Heart left ventricle (tissue), 16 donors: ENCODE data around the gene BEND2. TPM values are rescaled to one million over a fixed set of nuclear protein-coding genes. Genes with fewer than 3 reads are reported as not detected.
A peak's percentile ranks its signal among the peaks of the same experiment; 100 is the strongest.

Experiments used
- ATAC-seq, 4 donors: fragments of 200-7000 bp; cut with Tn5 transposase; one replicate each; pipeline ENCODE4 v1.9.1; 2020 to 2022; ENCODE audit warnings: moderate library complexity in 4 of 4, mild to moderate bottlenecking in 3 of 4, moderate number of reproducible peaks in 1 of 4
- DNase-seq, 5 donors: peaks; one replicate each; pipeline ENCODE4 v3.0.0-alpha.2; 2020
- H3K27ac ChIP-seq, 12 donors: fragments of 200-600 bp; sonication (generic) in 4 of 12; one replicate each; pipeline versions ENCODE4 v1.5.0 to v1.8.0; 2016 to 2022; ENCODE audit warnings: mild to moderate bottlenecking in 2 of 12
- H3K27me3 ChIP-seq, 9 donors: fragments of 200-600 bp; sonication (generic) in 2 of 9; one replicate each; pipeline versions ENCODE4 v1.5.1 to v1.8.0; 2016 to 2022; ENCODE audit warnings: mild to moderate bottlenecking in 3 of 9
- H3K36me3 ChIP-seq, 9 donors: fragments of 200-600 bp; sonication (generic) in 2 of 9; one replicate each; pipeline versions ENCODE4 v1.5.0 to v1.8.0; 2018 to 2022; ENCODE audit warnings: mild to moderate bottlenecking in 2 of 9
- H3K4me1 ChIP-seq, 12 donors: fragments of 200-600 bp; sonication (generic) in 4 of 12; one replicate each; pipeline versions ENCODE4 v1.5.0 to v1.8.0; 2016 to 2022; ENCODE audit warnings: mild to moderate bottlenecking in 3 of 12
- H3K4me3 ChIP-seq, 12 donors: fragments of 200-600 bp; sonication (generic) in 4 of 12; one replicate each; pipeline versions ENCODE4 v1.5.0 to v1.8.0; 2017 to 2022; ENCODE audit warnings: mild to moderate bottlenecking in 9 of 12, moderate library complexity in 4 of 12
- H3K9me3 ChIP-seq, 12 donors: fragments of 200-600 bp; sonication (generic) in 4 of 12; one replicate each; pipeline versions ENCODE4 v1.5.0 to v1.8.0; 2016 to 2022; ENCODE audit warnings: mild to moderate bottlenecking in 1 of 12
- POLR2A ChIP-seq, 2 donors: fragments of 450-650 bp; IDR thresholded peaks; one replicate each; pipeline ENCODE4 v1.6.1; 2017; ENCODE audit warnings: antibody characterized with exemption in 2 of 2, mild to moderate bottlenecking in 2 of 2, moderate library complexity in 2 of 2
- WGBS, 4 donors: extraction: QIAGEN DNeasy Blood & Tissue Kit in 2 of 4; methylation state at CpG; one replicate each; pipeline versions ENCODE4 v1.1.5 to v1.1.7; 2013 to 2018; 5-methylcytosine and 5-hydroxymethylcytosine counted together
- intact Hi-C, 10 donors: fragments of 100-400 bp; cut with DNase I; formaldehyde crosslinking; loops; one replicate each; pipeline versions ENCODE4 v1.11.1 to v1.14.2; 2022
- polyA plus RNA-seq, 2 donors: library from polyadenylated mRNA; stranded (reverse); fragments of 200-250 nt; gene quantifications; one replicate each; pipeline ENCODE4 v1.2.3, GENCODE V29; 2013
- total RNA-seq, 9 donors: library from RNA; depleted of rRNA in 2 of 9; stranded (reverse); fragments of >200 nt in 2 of 9; fragmentation: NEBNext Ultra II Directional in 3 of 9; extraction: Animal tissue kit (Norgen Biotek cat#: 25700) in 3 of 9; gene quantifications; one replicate each; pipeline versions ENCODE4 v1.1.0 to v1.2.4, GENCODE V29; 2016 to 2023
- TF ChIP-seq, protein P1 (sequence below), 12 donors: fragments of 200-600 bp; sonication (generic) in 4 of 12; IDR thresholded peaks; one replicate each; pipeline versions ENCODE4 v1.5.0 to v1.8.0; 2018 to 2022; ENCODE audit warnings: antibody characterized with exemption in 12 of 12, mild to moderate bottlenecking in 5 of 12
- donor health status: ischemic (EF 13 %, LVEDD 7.1; RV severe dilation, severe dysfunction).
- donor health status: healthy with polysubstance abuse.
- donor health status: DM: no; HTN: yes; CAD: no.
- donor health status: DM: no; HTN: no; CAD: no.
- donor health status: ischemic (EF 25% LVEDD 6.9; RV normal size, moderate dysfunction).
- donor health status: ischemic (EF 25% LVEDD 5.7; RV mildly dilated, moderate dysfunction).
- donor health status: healthy.
- donor health status: DM: yes; HTN: yes; CAD: no.
- donor health status: ischemic (EF 35%, LVEDD 5.7; RV mildly dilated, moderate dysfunction).
- donor health status: nonischemic (EF 11% LVEDD 7.7; RV severe dilation, severe dysfunction).
- donor health status: DM: yes; HTN: yes; CAD: no.
- donor health status: PGD.
- donor health status: ischemic (EF 29% LVEDD 5.4; RV normal size, mild dysfunction).
- donor health status: nonischemic (EF 23%, LVEDD 6.1; RV moderate dilation, normal function).

Gene BEND2
- total and polyA plus RNA-seq, 11 donors, result 0.06 to 0.21 (median 0.11) TPM; not detected in 8

DNA sequence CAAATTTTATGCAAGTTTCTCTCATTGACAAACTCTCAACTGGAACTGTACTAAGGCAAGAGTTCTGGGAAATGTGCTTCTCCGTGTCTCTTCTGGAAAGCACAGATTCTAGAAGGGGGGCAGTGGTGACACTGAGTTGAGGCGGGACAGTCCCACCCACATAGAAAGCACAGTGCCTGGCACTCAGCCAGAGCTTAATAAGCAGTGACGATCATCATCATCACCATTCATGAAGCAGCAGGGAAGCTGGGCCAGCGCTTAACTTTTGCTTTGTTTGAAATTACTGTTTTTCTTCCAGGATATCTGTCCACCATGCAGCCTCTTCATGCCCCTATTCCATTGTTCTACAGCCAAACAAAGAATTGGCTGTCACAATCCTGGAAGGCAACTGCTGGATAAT, 60.3 kb downstream of the BEND2 start:
- Histone ChIP-seq H3K4me3 (no peak overlapping the region), H3K4me1 (no peaks in the 10 kb centered on the region), H3K27me3 (peaks cover 0 to 4% (median 0%) of the 10 kb centered on the region in 9 donors), H3K27ac (no peak overlapping the region), H3K9me3 (no peaks in the 10 kb centered on the region), H3K36me3 (no peaks in the 10 kb centered on the region)
- 44 to 71% (median 54%) methylated on average over 4 of the region's 4 CpGs for WGBS, 4 donors
- TF ChIP-seq POLR2A (IDR thresholded peaks at IDR 0.05), result no peak
- TF ChIP-seq, protein P1, sequence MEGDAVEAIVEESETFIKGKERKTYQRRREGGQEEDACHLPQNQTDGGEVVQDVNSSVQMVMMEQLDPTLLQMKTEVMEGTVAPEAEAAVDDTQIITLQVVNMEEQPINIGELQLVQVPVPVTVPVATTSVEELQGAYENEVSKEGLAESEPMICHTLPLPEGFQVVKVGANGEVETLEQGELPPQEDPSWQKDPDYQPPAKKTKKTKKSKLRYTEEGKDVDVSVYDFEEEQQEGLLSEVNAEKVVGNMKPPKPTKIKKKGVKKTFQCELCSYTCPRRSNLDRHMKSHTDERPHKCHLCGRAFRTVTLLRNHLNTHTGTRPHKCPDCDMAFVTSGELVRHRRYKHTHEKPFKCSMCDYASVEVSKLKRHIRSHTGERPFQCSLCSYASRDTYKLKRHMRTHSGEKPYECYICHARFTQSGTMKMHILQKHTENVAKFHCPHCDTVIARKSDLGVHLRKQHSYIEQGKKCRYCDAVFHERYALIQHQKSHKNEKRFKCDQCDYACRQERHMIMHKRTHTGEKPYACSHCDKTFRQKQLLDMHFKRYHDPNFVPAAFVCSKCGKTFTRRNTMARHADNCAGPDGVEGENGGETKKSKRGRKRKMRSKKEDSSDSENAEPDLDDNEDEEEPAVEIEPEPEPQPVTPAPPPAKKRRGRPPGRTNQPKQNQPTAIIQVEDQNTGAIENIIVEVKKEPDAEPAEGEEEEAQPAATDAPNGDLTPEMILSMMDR (IDR thresholded peaks at IDR 0.05), result no peak
- no peak for ATAC-seq
- peak in 1 of 5 donors; percentile 42 for DNase-seq
- intact Hi-C loops, result no loop called here

DNA sequence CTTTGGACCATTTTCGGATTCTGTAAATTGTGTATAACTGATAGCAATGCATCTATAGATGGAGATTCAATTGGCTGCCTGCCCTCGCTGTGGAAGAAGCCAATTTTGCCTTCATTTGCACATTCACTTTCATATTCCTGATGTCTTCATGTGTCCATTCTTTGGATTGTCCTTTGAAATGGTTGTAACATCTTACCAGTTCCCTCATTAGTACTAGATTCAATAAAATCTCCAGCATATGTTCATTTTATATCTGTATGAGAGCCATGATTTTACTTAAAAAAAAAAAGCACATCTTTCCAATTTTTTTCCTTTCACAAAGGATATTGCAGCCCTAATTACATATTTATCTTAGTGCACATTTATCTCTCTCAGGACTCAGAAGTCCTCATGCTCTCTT, 61.7 kb downstream of the BEND2 start:
- H3K27me3 ChIP-seq, result peaks cover 0 to 4% (median 0%) of the 10 kb centered on the region in 9 donors
- DNase-seq (no peak), ATAC-seq (no peak)
- intact Hi-C loops, result loop anchor here in 1 of 10 donors (10.0 kb wide), 1 partner anchor 64 kb away; no protein-coding TSS in a partner anchor
- 69 to 84% (median 80%) methylated on average over 2 of the region's 2 CpGs for WGBS, 4 donors
- no peaks in the 10 kb centered on the region for H3K36me3 ChIP-seq
- H3K9me3 ChIP-seq, result no peaks in the 10 kb centered on the region
- no peak overlapping the region for H3K27ac ChIP-seq
- no peak for TF ChIP-seq POLR2A (IDR thresholded peaks at IDR 0.05)
- TF ChIP-seq, protein P1 (IDR thresholded peaks at IDR 0.05), result no peak
- no peak overlapping the region for H3K4me3 ChIP-seq
- no peaks in the 10 kb centered on the region for H3K4me1 ChIP-seq

DNA sequence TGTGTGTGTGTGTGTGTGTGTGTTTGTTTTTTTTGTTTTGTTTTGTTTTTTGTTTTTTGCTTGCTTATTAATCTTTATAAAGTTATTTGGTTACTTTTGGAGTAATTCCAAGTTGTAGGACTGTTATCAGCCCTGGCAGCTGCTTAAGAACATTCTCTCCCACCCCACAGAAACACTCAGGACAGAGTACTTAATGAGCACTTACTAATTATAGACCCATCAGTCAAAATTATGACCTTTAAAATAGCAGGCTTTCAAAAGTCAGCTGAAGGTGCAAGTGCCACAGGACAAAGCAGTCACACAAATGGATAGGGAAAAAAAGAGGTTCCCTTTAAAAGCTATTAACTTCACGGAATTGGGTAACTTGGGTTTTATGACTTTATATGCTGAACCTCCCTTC, 69.0 kb downstream of the BEND2 start:
- peak overlapping the region in 11 of 12 donors; percentile 32 to 86 (median 74) for H3K27ac ChIP-seq
- WGBS, 4 donors, result 35 to 50% (median 43%) methylated on average over 1 of the region's 1 CpG

DNA sequence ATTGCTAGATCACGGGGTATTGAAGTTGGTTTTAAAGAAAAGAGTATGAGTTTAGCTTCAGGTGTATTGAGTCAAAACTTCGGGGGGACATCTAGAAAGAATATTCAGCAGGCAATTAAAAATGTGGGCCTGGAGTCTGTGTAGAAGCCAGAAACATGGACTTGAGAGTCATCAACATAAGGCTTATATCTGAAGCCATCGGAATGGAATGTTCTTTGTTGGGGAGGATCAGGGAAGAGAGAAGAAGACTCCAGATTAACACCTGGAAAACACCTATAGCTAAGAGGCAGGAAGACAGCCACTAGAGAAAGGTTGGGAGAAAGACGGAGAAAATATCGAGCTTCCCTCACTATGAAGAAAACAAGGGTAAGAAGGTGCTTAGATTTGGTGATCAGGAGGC, 69.5 kb downstream of the BEND2 start:
- ATAC-seq (peak in 2 of 4 donors; percentile 33 to 52), DNase-seq (no peak)
- Histone ChIP-seq H3K27me3 (no peaks in the 10 kb centered on the region), H3K27ac (peak overlapping the region in 10 of 12 donors; percentile 23 to 86 (median 71)), H3K4me1 (peaks cover 0 to 4% (median 0%) of the 10 kb centered on the region in 12 donors), H3K36me3 (no peaks in the 10 kb centered on the region), H3K9me3 (no peaks in the 10 kb centered on the region), H3K4me3 (no peak overlapping the region)
- WGBS, 4 donors, result 63 to 72% (median 69%) methylated on average over 5 of the region's 5 CpGs
- no peak for TF ChIP-seq POLR2A (IDR thresholded peaks at IDR 0.05)
- TF ChIP-seq, protein P1 (IDR thresholded peaks at IDR 0.05), result no peak
- intact Hi-C loops, result loop anchor here in 2 of 10 donors (2.0 to 10.0 kb wide), 2 partner anchors 22 to 56 kb away; no protein-coding TSS in a partner anchor

More for the DNA sequence above, 69.0 kb downstream of the BEND2 start:
- H3K4me3 ChIP-seq, result no peak overlapping the region
- intact Hi-C loops, result loop anchor here in 2 of 10 donors (2.0 to 10.0 kb wide), 2 partner anchors 21 to 57 kb away; no protein-coding TSS in a partner anchor
- peaks cover 0 to 4% (median 0%) of the 10 kb centered on the region in 12 donors for H3K4me1 ChIP-seq
- ATAC-seq, result peak; percentile 93 to 95 (median 94)
- TF ChIP-seq, protein P1 (IDR thresholded peaks at IDR 0.05), result no peak
- TF ChIP-seq POLR2A (IDR thresholded peaks at IDR 0.05), result no peak
- no peak for DNase-seq
- no peaks in the 10 kb centered on the region for H3K36me3 ChIP-seq
- H3K9me3 ChIP-seq, result no peaks in the 10 kb centered on the region
- H3K27me3 ChIP-seq, result no peaks in the 10 kb centered on the region
